GM18907 (cell line): ENCODE results near the gene TMEM248.
"Not testable (repeated sequence)": the region's sequence is repeated elsewhere in the genome, so short reads cannot be mapped to it uniquely, and the experiment has no call there.

Experiments used
- ATAC-seq: cut with Tn5 transposase; IDR thresholded peaks from one replicate; pipeline ENCODE4 v1.9.1; 2021; ENCODE audit warnings: mild to moderate bottlenecking, moderate library complexity; ENCODE audit not compliant: unreplicated experiment

The TMEM248 gene

DNA sequence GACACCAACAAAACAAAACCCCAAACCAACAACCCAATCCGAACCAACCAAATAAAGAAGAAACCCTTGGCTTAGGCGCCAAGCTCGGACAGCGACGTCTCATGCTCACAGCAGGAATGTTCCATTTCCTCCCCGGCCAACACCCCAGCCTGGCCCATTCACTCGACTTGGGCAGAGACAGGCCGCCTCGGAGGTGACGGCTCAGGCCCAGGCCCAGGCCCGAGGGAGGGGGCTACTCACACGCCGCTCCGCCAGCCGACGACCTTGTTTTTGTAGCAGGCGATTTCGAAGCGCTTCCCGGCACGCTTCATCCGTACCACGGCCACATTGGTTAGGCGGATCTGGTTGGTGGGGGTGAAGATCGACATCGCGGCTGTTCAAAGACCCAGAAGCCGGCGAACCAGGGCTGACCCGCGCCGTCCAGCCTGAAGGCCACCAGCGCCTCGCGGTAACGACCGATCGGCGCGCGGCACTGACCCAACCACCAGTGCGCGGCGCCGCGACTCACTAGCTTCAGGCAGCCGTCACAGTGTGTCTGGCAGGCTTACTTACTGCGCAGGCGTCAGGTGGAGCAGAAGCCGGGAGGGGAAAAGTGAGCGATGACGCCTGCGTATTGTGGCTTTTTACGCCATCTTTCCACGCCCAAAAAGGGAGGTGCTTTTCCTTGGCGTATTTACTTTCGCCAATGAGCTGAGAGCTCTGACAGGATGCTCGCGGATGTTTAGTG lies 74.2 kb downstream of the TMEM248 start, which contains the start of gene SBDS:
Gene SBDS (minus strand): TSS at position 537 of the 727 bp plus-strand sequence. CDS start 169 bp downstream, at position 368.
- peak; percentile 70 for ATAC-seq

DNA sequence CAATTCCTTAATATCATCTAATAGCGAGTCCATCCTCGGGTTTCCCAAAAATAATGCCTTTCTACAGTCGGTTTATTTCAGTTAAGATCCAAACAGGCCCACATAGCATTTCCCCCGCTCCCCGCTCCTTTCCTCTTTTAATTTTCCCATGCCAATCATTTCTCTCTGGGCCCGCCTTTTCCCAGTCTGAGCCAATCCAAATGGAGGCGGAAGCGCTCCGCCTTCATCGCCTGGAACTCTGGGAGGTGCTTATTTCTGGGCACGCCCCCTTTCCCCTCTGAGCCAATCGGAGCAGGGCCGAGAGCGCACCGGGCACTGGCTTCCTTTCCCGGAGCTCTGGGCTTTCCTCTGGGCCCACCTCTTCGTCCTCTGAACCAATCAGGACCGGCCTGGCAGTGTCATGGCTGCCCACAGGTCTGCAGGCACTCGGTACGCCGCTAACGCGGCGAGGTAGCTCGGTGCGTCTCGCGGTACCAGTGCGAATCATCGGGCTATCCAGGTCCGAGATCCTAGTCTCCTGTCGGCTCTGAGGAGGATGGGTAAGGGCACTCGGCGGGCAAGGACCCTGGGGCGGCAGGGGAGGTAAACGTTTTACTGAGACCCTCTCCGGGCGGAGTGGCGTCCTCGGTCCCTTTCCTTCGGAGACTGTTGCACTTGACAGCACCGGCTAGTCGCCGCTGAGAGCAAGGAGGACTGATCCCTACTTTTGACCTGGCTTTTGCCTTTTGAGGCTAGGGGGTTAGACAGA lies 75.6 kb downstream of the TMEM248 start, which contains the start of gene TYW1:
Gene TYW1 (plus strand): TSS at position 390 of the 748 bp plus-strand sequence. CDS start 146 bp downstream, at position 536.
- ATAC-seq = peak; percentile 90

DNA sequence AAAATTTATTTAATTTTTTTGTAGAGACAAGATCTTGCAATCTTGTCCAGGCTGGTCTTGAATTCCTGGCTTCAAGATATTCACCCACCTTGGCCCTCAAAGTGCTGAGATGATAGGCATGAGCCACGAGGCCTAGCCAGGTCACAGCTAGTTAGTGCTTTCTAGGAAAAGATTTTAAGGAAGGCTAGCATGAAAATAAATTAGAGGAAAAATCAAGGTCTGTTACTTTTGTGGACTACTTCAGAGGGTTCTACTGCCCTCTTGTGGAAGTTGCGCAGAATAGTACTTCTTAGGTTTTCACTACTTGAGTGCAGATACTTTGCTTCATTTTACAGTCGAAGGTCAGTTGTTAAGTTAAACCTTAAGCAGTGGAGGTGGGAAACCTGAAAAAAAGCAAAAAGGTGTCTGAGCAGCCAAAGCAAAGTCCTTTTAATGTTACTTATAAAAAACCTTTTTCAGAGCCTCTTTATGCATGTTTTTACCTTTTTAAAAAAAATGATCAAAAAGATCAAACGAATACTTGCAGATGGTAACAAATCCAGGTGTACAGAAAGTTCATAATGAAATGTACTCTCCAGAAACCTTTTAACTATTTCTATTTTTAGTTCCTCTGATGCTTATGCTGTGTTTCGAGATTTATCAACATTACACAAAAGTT lies 79.7 kb downstream of the TMEM248 start:
- not testable (repeated sequence) for ATAC-seq

DNA sequence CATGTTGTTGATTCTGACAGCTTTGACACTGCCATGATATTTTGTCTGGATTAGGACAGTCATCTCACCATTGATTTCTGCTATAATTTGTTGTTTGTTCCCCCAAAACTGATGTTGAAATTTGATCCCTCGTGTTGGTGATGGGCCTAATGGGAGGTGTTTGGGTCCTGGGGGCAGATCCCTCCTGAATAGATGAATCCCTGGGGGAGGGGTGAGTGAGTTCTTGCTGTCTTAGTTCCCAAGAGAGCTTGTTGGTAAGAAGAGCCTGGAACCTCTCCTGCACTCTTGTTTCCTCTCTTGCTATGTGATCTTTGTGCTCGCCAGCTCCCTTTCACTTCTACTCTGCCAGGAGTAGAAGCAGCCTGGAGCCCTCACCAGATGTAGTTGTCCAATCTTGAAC lies 83.1 kb downstream of the TMEM248 start:
- not testable (repeated sequence) for ATAC-seq

DNA sequence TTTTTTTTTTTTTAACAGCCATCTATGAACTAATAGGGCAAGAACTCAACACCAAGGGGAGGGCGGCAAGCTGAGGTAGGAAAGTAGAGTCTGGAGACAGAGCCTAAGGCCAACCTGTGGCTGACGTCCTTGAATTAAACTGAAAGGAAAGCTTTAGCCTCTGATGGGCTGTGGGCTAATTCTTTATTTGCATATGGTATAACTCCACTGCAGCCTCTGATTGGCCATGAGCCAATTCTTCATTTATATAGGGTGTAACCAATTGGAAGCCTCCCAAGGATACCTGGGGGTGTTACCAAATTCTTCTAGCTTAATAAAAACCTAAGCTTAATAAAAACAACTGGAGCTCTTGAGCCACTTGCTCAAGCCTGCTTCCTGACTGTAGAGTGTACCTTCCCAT lies 85.9 kb downstream of the TMEM248 start:
- ATAC-seq = no peak
